ENCODE results near the gene COLEC11.
"Not testable (repeated sequence)": the region's sequence is repeated elsewhere in the genome, so short reads cannot be mapped to it uniquely, and the experiment has no call there.

COLEC11 gene

DNA sequence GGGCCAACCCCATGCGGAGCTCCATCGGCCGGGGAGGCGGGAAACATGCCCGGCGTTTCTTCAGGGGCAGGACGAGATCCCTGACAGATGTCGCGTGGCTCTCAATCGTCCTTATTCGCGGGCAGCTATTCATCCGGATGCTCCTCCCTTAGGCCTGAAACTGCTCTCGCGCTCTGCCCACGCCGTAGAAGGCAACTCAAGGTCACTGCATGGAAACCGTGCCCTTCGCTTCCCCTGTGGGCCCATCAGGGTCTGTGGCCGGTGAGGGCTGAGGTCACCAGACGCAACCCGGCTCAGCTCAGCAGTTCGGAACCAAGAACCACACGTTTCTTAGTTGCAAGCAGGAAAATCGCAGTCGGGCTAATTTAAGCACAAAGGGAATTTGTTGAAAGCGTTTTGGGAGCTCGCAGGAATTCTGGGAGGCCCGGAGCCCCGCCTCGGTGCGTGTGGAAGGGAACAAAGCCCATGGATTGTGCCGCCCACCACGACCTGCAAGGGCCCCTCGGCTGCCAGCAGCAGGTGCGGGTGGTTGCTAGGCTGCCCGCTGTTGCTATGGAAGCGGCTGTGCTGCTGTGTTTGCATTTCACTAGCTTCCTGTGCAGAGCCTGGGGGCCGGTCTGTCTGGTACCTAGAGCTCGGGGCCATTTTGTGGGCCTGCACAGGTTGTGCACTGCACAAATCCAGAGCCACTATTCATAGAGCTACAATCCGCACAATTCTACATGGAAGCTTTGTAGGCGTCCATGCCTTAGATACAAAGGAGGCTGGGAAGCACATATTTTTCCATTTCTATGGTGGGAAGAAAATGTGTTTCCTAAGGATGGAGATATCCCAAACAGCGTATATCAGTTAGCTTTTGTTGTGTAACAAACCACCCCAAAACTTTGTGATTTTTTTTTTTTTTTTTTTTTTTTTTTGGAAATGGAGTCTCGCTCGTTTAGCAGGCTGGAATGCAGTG lies 57.1 kb downstream of the COLEC11 start:
- peak; percentile 25 to 33 for DNase-seq (ENCODE audit: low read depth in 1 of 2, low spot score in 1 of 2)

DNA sequence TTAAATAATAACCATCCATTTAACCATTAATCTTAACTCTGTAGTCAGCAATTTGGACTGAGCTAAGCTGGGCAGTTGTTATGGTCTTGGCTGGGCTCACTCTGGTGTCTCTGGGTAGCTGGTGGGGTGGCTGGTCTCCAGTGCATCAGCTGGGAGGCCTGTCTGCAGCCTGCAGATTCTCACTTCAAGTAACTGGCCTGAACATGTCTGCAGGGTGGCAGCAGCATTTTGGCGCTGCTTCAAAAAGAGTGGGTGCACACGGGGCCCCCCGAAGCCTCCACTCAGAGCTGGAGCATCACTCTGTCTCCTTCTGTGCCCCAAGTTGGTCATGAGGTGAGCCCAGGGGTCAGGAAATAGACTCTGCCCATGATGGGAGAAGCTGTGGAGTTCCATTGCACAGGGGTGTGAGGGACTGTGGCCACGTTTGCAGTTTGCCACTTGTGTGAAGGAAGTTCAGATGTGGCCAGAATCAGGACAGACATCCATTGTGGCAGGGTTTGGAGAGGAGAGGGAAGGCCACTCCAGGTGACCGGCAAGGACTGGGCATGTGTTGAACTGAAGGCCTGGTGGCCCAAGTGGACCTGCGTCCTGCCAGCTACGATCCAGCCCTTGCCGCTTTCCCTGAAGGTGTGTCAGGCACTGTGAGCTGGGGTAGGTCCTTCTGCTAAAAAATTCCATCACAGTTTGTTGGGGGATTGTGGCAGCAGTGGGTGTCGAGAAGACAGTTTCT lies 58.1 kb downstream of the COLEC11 start:
- DNase-seq (ENCODE audit: low read depth in 1 of 2, low spot score in 1 of 2): no peak

DNA sequence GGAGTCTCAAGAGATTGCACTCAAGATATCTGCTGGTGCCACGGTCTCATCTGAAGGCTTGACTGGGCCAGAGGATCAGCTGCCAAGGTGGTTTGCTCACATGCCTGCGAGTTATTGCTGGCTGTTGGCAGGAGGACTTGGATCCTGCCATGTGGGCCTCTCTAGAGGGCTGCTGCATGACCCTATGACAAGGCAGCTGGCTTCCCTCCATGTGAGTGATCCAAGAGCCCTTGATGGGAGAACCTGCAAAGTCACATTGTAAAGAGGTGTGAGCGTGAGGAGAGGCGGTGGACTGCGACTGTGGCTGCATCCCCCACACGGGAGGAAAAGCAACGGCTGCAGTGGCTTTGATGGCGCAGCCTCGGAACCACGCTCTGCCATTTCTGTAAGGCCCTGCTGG lies 59.1 kb downstream of the COLEC11 start:
- no peak for DNase-seq (ENCODE audit: low read depth in 1 of 2, low spot score in 1 of 2)

DNA sequence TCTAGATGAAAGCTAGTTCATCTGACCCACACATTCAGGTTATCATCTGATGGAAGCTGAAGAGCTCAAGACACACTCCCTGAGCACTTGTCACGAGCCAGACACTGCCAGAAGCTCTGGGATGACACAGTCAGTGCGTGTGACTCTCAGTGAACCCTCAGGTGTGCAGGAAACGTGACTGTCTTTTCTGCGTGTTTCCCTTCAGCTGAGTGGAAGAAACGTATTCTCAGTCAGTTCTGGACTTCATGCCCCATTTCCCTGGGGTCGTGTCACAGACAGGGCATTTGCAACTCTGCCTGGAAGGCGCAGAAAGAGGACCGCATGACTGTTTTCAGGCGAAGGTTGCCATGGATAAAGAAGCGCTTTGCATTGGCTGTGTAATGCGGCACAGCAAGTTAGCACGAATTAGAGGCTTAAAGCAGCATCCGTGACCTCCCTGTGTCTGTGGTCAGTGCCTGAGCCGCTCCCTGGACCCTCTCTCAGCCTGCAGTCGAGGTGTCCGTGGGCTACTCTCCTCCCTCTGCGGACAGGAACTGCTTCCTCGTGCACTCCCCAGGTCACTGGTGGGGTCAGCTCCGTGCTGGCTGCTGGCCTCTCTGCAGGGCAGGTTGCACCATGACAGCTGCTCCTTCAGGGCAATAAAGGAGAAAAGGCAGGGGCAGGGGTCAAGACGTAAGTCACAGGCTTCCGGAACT lies 59.8 kb downstream of the COLEC11 start:
- DNase-seq (ENCODE audit: low read depth in 1 of 2, low spot score in 1 of 2): no peak

DNA sequence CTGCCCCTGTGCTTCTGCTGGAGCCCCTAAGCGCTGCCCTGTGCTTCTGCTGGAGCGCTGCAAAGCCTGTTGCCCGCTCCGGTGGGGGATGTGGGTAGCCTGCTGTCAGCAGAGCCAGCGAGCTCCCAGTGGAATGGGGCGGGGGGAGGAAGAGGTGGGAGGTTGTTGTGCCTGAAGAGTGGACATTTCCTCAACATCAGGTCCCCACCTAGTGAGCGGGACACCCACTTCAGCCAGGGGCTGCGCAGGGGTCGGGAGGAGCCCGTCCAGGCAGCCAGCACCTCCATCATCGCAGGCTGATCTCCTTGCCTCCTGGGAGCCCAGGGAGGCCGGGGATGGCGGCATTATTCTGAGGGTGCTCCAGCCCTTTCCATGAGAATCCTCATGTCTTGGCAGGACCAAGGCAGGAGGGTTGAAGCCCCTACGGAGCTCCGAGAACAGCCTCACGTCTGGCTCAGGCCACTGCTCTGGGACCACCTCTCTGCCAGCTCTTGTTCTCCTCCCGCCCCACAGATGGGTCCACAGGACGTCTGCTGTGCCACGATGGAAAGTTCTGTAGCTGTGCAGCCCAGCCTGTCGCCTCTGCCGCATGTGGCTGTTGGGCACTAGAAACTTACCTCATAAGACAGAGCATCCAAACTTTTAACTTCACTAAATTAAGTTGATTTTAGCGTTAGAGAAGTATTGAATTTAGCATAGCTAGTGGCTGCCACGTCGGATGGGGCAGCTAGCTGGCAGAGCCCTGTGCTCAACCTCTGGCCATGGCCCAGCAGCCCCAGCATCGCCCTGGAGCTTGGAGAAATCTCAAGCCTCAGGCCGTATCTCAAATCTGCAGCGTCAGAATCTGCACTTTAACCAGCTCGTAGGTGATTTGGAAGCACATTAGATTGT lies 61.2 kb downstream of the COLEC11 start:
- DNase-seq (ENCODE audit: low read depth in 1 of 2, low spot score in 1 of 2): no peak

DNA sequence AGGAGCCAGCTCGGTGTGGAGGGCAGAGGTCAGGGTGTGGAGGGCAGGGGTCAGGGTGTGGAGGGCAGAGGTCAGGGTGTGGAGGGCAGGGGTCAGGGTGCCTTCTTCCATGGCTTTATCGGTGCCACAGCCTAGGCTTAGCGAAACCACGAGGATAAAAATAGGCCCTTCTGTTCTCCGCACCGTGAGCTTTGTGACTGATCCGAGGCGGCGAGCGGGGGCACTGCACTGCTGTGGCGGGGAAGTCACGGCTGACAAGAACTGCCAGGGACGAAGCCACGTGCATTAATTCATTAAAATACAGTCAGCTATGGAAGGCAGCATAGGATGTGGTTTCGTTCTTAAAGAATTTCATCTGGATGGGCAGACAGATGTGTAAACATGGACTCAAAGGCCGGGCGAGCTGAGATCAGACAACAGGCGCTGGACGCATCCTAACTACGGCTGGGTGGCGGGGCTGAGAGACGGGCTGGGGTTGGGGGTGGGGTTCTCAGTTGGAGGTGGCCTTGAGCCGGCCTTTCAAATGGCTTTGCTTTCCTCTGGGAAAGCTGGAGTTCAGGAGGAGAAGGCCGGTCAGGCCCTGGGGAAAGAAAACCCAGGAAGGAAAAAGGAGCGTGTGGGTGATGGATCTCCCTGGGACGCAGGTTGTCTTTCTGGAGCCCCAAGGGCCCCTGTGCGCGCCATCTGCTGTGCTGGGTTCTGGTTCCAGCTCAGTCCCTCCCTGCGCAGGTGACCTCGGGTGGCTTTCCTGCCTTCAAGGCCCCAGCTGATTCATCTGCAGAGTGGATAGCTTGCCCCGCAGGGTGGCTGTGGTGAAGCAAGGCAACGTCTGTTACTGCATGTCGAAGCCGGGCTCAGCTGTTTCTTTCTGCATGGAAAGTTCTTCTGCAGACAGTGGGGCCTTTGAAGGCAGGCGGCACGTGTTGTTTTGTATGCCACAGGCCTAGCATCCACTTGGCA lies 62.1 kb downstream of the COLEC11 start:
- DNase-seq (ENCODE audit: low read depth in 1 of 2, low spot score in 1 of 2): no peak

DNA sequence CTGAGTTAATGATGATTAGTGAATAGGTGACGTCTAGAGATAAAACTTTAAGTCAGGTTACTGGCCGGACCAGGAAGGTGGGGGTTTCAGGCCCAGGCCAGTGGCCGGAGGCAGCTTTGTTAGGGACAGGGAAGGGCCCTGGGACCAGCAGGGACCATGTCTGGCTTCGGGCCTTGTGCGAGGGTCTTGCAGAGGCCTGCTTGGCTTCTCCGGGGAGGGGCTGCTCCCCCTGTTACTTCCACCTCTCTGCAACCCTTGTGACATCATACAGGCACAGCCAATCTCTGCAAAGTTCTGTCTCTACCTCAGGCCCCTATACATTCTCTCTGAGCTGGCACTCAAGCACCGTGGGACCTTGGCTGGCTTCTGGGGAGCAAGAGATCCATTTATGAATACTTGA lies 63.0 kb downstream of the COLEC11 start, which contains the start of gene ALLC:
Gene ALLC (plus strand): TSS at position 320 of the 400 bp plus-strand sequence. CDS start 12,958 bp downstream, outside the sequence.
- no peak for DNase-seq (ENCODE audit: low read depth in 1 of 2, low spot score in 1 of 2)

DNA sequence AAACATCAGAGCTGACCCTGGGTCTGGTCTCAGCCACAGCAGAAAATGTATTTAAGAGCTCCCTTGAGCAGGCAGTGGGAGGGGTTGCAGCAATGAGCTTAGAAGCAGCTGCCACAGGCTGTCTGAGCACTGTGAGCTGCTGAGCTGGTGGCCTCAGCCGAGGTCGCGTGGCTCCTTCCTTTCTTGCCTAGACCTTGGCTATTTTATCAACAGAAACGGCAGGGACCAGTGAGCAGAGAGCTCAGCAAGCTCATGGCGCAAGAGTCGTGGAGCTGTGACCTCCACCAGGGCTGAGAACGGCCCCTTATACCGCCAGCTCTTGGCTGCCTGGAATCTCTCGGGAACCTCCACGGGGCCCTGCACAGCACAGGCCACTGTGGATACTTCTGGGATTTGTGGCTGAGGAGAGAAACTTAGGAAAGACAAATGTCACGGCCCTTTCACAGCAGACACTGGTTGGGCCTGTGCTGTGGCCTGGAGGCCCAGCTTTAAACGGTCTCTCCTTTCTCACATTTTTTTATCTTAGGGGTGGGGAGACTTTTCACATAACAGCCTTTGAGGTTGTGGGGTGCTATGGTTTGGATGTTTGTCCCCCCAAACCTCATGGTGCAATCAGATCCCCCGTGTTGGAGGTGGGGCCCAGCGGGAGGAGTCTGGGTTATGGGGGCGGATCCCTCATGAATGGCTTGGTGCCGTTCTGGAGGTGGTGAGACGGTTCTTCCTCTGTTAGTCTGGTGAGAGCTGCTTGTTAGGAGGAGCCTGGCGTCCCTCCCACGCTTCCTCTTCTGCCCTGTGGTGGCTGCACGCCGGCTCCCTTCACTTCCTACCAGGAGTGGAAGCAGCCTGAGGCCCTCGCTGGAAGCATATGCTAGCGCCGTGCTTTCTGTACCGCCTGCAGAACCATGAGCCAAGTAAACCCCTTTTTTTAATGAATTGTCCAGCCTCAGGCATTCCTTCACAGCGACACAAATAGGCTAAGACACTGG lies 64.8 kb downstream of the COLEC11 start:
- no peak for DNase-seq (ENCODE audit: low read depth in 1 of 2, low spot score in 1 of 2)

DNA sequence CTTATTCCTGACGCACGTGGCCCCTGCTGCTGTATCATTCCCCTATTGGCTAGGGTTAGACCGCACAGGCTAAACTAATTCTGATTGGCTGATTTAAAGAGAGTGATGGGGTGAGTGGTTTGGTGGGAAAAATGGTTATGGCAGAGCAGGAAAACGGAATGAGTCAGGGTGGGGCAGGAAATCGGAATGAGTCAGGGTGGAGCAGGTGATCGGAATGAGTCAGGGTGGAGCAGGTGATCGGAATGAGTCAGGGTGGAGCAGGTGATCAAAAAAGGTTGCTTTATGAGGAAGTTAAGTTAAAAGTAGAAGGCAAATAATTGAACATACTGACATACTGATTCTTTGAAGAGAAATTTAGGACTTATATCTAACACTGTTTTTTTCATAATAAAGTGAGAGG lies 65.7 kb downstream of the COLEC11 start:
- not testable (repeated sequence) for DNase-seq (ENCODE audit: low read depth in 1 of 2, low spot score in 1 of 2)

DNA sequence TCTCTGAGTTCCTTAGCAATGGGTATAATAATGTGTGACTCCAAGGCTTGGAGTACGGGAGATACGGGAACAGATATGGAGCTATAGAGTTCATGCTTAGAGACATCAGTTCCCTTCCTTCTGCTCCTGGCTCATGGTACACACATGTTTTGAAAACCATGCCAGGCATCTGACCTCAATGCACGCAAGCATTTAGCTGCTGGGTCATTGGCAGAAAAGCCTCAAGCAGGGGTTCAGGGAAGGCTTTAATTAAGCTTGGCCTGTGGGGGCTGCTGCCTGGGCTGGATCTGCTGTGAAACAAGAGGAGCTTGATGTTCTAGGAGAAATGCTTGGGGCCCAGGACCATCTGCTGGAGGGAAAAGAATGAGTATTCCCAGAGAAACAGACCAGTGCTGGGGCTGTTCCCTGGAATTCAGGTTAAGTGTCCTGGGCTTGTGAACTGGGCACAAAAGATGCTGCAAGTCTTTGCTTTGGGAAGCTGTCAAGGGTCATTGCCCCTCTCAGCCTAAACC lies 66.3 kb downstream of the COLEC11 start:
- no peak for DNase-seq (ENCODE audit: low read depth in 1 of 2, low spot score in 1 of 2)

DNA sequence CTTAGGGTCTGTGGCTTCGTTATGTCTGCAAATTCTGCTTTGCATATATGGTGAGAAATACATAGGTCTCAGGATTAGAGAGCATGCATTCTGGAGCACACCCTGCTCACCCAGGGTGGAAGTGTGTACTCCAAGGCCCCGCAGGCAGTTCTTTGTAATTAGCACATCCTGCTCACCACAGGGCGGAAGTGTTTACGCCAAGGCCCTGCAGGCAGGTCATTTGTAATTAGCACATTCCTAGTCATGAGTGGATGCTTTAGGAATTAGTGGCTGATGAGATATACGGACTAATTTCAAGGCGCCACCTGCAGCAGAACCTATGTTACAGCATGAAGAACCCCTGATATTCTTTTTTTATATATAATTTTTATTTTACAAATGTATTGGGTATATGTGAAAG lies 67.3 kb downstream of the COLEC11 start:
- no peak for DNase-seq (ENCODE audit: low read depth in 1 of 2, low spot score in 1 of 2)

DNA sequence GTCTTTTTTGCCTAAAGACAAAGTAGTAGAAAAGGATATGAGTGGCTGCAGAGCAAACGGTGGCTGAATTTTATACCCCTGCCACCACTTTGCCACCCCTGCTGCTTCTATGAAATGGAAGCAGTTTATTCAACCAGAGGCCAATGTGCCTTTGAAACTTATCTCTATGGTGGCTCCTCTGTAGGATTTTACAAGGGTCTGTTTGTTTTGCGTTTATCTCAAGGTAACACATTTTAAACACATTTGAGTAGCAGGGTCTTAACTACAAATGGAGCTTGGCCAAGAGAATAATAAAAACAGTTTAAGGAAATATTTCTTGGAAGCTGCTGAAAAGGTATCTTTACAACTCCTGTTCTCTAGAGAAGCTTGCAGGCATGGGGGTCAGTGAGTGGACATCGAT lies 69.2 kb downstream of the COLEC11 start:
- DNase-seq (ENCODE audit: low read depth in 1 of 2, low spot score in 1 of 2): no peak

DNA sequence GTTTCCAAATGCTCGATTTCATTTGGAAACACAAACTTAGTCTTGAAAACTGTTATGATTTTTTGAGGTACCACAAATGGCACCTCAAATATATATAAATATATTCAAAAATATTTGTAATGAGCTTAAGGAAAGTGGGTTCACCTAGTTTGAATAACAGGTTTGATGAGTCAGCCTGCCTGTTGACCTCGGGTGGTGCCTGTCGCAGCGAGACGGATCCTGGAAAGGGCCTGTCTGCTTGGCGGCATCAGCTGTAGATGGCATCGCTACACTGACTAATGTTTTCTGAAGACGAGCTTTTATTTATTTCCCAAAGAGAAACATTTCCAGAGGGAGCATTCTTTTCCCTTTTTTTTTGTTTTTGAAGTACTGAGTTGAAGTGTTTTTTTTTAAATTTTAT lies 70.0 kb downstream of the COLEC11 start:
- no peak for DNase-seq (ENCODE audit: low read depth in 1 of 2, low spot score in 1 of 2)

DNA sequence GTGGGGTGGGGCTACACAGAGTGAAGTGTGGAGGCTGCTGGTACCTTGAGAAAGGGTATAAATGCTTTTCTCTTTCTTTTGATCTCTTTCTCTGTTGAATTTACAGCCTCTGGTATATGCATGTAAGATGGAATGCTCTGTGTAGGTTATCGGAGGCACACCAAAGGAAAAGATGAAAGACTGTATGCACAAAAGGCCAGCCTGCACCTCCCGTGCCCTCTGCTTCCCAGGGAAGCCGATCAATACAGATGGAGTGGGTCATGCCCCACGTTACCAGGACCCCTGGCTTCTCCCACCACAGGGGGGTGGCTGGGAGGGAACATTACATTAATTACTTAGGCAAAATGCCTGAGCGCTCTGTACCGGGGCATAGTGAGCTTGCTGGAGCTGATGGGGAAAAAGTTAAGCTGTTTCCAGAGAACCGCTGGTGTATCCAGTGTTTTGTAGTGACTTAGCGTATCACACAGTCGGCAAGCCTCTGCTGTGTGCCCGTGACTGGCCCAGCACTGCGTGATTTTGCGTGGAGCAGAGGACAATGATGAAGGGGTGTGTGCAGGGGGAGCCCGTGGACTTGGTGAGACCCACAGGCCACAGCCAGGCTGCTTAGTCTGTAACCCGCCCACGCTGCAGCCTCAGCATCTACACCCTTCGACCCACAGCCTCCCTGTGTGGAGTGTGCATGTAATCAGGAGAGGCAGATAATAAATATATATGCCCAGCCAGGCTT lies 71.1 kb downstream of the COLEC11 start:
- DNase-seq (ENCODE audit: low read depth in 1 of 2, low spot score in 1 of 2): no peak

DNA sequence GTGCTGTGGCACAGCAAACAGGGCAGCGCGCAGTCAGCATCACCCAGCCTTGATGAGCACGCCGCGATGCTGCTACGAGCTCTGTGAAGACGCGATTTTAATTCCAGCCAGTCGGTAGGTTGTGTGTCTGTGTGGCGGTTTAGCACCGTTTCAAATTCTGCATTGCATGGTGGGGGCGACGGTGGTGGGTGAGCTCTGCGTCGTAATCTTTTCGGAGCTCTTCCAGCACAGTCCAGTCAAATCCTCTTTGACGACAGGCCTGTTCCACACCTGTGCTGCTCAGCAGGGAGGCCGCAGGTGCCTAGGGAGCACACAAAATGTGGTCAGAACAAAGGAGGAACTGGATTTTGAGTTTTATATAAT lies 71.7 kb downstream of the COLEC11 start:
- no peak for DNase-seq (ENCODE audit: low read depth in 1 of 2, low spot score in 1 of 2)

DNA sequence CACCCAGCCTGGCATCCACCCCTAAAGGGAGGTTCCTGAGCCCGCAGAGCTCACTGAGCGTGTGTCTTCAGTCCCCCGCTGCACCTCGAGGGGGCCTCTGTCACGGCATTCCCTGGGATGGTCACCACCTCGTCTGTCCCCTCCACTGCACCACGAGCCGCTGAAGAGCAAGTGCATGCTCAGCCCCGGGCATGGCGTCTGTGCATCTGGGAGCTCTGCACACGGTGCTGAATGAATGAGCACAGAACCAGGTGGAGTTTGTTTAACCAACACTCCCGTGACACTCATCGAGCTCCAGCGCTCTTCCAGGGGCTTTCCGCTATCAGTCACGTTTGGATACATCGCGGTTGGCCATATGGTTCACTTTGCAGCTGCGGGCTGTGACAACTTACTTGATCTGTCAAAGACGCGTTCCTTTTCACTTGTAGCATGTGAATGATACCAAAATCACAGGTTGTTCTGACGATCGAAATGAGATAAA lies 72.3 kb downstream of the COLEC11 start:
- DNase-seq (ENCODE audit: low read depth in 1 of 2, low spot score in 1 of 2): no peak

DNA sequence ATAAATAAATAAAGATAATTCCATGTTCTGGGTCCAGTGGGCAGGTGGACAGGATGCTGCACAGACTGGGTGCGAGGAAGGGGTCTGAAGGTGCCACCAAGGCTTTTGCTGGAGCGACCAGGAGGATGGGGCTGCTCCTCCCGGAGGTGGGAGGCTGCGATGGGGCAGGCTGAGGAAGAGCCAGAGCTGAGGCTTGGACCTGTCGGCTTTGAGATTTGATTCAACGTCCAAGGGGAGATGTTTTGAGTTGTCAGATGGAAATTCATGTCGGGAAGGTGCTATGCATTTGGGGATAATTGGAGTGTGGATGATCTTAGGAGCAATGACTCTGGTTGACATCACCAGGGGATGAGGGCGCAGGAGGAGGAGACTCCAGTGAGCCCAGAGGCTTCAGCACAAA lies 74.7 kb downstream of the COLEC11 start:
- no peak for DNase-seq (ENCODE audit: low read depth in 1 of 2, low spot score in 1 of 2)

Data from activated CD4-positive, alpha-beta T cell treated with anti-CD3 and anti-CD28 coated beads, Interleukin-2, amount 50 U/mL, for 24 hours (primary cell).